IPS DF 4.7 (cell line): ENCODE data around the gene DDX25.

Experiments used
- DNase-seq: peaks from one replicate; pipeline ENCODE4 v3.0.0-alpha.2; 2013; ENCODE audit warnings: low spot score; ENCODE audit errors: extremely low read depth

Gene DDX25

GRCh38 chr11:125974284-125974683 is 70.0 kb downstream of the DDX25 start:
- DNase-seq: no peak

GRCh38 chr11:125975634-125976033 is 71.3 kb downstream of the DDX25 start:
- no peak for DNase-seq

GRCh38 chr11:125976156-125976555 is 71.8 kb downstream of the DDX25 start:
- no peak for DNase-seq

- no peak for DNase-seq
Measured at GRCh38 chr11:125977333-125977732, 73.0 kb downstream of the DDX25 start.

- no peak for DNase-seq
Measured at GRCh38 chr11:125978181-125978716, 73.9 kb downstream of the DDX25 start.
